Measurements from ENCODE around the gene MRPS2. TPM values are rescaled to one million over a fixed set of nuclear protein-coding genes. Genes with fewer than 3 reads are reported as not detected.

Gene MRPS2
- total and polyA plus RNA-seq, 10 of the 15 experiments (the other 5 are each of a cell fraction or from before 2014, with no cell fraction given), result 3.3 to 103 (median 69.5) TPM

- no peak for TF ChIP-seq POLR2AphosphoS2 (IDR thresholded peaks at IDR 0.05; ENCODE audit: low read depth, low read length)
- TF ChIP-seq SUPT20H (IDR thresholded peaks at IDR 0.05; ENCODE audit: borderline replicate concordance, control insufficient read depth, low read depth, low read length), result no peak
- TF ChIP-seq SP1 (IDR thresholded peaks at IDR 0.05; ENCODE audit: low read depth, low read length), result peak; percentile 30
- TF ChIP-seq ZZZ3 (IDR thresholded peaks at IDR 0.05; ENCODE audit: control insufficient read depth, insufficient read length, low read depth), result no peak
- TF ChIP-seq ZBTB11 (CRISPR knock-in tag; IDR thresholded peaks at IDR 0.05), result peak; percentile 50
- TF ChIP-seq BRCA1 (IDR thresholded peaks at IDR 0.05; ENCODE audit: low read depth, low read length), result no peak
- TF ChIP-seq CHD1 (IDR thresholded peaks at IDR 0.05; ENCODE audit: low read depth, low read length), result no peak
- TF ChIP-seq MEF2A (IDR thresholded peaks at IDR 0.05; ENCODE audit: insufficient read depth, low read depth, low read length), result no peak
Measured at GRCh38 chr9:135499326-135500070, 984 bp upstream of the MRPS2 start (continued).

- H4K20me1 ChIP-seq (ENCODE audit: control insufficient read depth, insufficient read depth), result peaks cover 4% of the 10 kb centered on the region; the same call in 1 of the 2 replicates
- WGBS (ENCODE audit: insufficient coverage, insufficient replicate concordance, low lambda C conversion rate, missing lambda C conversion rate), result under 1% methylated on average over 23 of the region's 29 CpGs
- intact Hi-C loops (cut with micrococcal nuclease; ENCODE audit: unreplicated experiment) (no loop called here), in situ Hi-C loops (cut with MboI) (no loop called here)
- no peak for TF ChIP-seq CBFB (IDR thresholded peaks at IDR 0.05; ENCODE audit: low read depth)
- TF ChIP-seq NBN (IDR thresholded peaks at IDR 0.05), result no peak
- no peak for TF ChIP-seq POLR2A (IDR thresholded peaks at IDR 0.05; ENCODE audit: low read depth, low read length)
- TF ChIP-seq RUNX3 (IDR thresholded peaks at IDR 0.05; ENCODE audit: low read length), result no peak
- no peak for TF ChIP-seq SP1 (IDR thresholded peaks at IDR 0.05; ENCODE audit: low read depth, low read length)
- TF ChIP-seq KDM1A (IDR thresholded peaks at IDR 0.05; ENCODE audit: borderline replicate concordance), result no peak
- TF ChIP-seq NR2F1 (conservative IDR thresholded peaks at IDR 0.05), result no peak
- no peak for TF ChIP-seq EP300 (IDR thresholded peaks at IDR 0.05; ENCODE audit: borderline replicate concordance in 1 of 2, control insufficient read depth in 1 of 2, low read depth in 2 of 2, low read length in 2 of 2)
- TF ChIP-seq NFYB (IDR thresholded peaks at IDR 0.05; ENCODE audit: insufficient read depth, low read depth, low read length), result no peak
- no peak for TF ChIP-seq ASH2L (IDR thresholded peaks at IDR 0.05; ENCODE audit: borderline replicate concordance, low read depth)
- no peak for TF ChIP-seq ZBED1 (IDR thresholded peaks at IDR 0.05; ENCODE audit: borderline replicate concordance)
- peak overlapping the region; percentile 100 for H3K4me2 ChIP-seq (ENCODE audit: control insufficient read depth, insufficient read depth)
- peak overlapping the region; percentile 86 for H2AFZ ChIP-seq (ENCODE audit: control insufficient read depth, low read depth, low read length)
- SMC1A ChIA-PET (ENCODE audit: uncharacterized antibody, unreplicated experiment), result no interaction called here
- DNase-seq (ENCODE audit: low read depth, low spot score), result no peak
- no peaks in the 10 kb centered on the region for H3K27me3 ChIP-seq (replicated peaks in 1 of 2; ENCODE audit: control insufficient read depth in 2 of 2, insufficient read depth in 2 of 2, low read length in 1 of 2)
- peaks cover 14% of the 10 kb centered on the region for H3K79me2 ChIP-seq (ENCODE audit: control insufficient read depth, insufficient read depth, low read length)
- no TSS peak for BruUV-seq (replicated peaks)
- H3K9ac ChIP-seq (ENCODE audit: control insufficient read depth, insufficient read depth, low read length), result peak overlapping the region; percentile 56
- POLR2A ChIA-PET, result no interaction called here
- ATAC-seq, result peak; percentile 7
- H3K36me3 ChIP-seq (ENCODE audit: control insufficient read depth in 2 of 2, insufficient read depth in 2 of 2, low read length in 1 of 2), result peaks cover 10 to 22% of the 10 kb centered on the region in 2 experiments; a peak in 3 of 4 replicates
- no peaks in the 10 kb centered on the region for H3K9me3 ChIP-seq (replicated peaks; ENCODE audit: control insufficient read depth, insufficient read depth, low read length)
- H3K4me3 ChIP-seq, result peak overlapping the region; percentile 78
- FAIRE-seq, result no peak
- H3K27ac ChIP-seq (ENCODE audit: control insufficient read depth, insufficient read depth), result no peak overlapping the region
- CTCF ChIA-PET, result no interaction called here
- peaks cover 17% of the 10 kb centered on the region for H3K4me1 ChIP-seq (ENCODE audit: control insufficient read depth, insufficient read depth, low read length)
- RAD21 ChIA-PET (ENCODE audit: unreplicated experiment), result no interaction called here
Measured at GRCh38 chr9:135500071-135500524, 384 bp upstream of the MRPS2 start.

Measured in GM12878 (cell line).